Activated CD4-positive, alpha-beta T cell treated with anti-CD3 and anti-CD28 coated beads for 48 hours (primary cell): Measurements from ENCODE around the gene MYO18B.

Experiments used
- DNase-seq: peaks from one replicate; pipeline ENCODE4 v3.0.0-alpha.2; 2020

MYO18B gene

GRCh38 chr22:26064048-26064447 lies 322.1 kb downstream of the MYO18B start:
- no peak for DNase-seq

GRCh38 chr22:26065847-26066246 lies 323.9 kb downstream of the MYO18B start:
- no peak for DNase-seq

GRCh38 chr22:26066534-26066933 lies 324.5 kb downstream of the MYO18B start:
- DNase-seq = no peak

GRCh38 chr22:26068571-26068970 lies 326.6 kb downstream of the MYO18B start:
- no peak for DNase-seq

GRCh38 chr22:26072621-26073020 lies 330.6 kb downstream of the MYO18B start:
- DNase-seq = no peak

GRCh38 chr22:26075251-26075650 lies 333.3 kb downstream of the MYO18B start:
- no peak for DNase-seq

GRCh38 chr22:26079009-26079408 lies 337.0 kb downstream of the MYO18B start:
- no peak for DNase-seq
